Heart left ventricle (tissue), 11 donors: ENCODE results near the gene ST3GAL2. TPM values are rescaled to one million over a fixed set of nuclear protein-coding genes. Genes with fewer than 3 reads are reported as not detected.

ENCODE experiments used
- polyA plus RNA-seq, 2 donors: library from polyadenylated mRNA; stranded (reverse); fragments of 200-250 nt; gene quantifications; one replicate each; pipeline ENCODE4 v1.2.3, GENCODE V29; 2013
- total RNA-seq, 9 donors: library from RNA; depleted of rRNA in 2 of 9; stranded (reverse); fragments of >200 nt in 2 of 9; fragmentation: NEBNext Ultra II Directional in 3 of 9; extraction: Animal tissue kit (Norgen Biotek cat#: 25700) in 3 of 9; gene quantifications; one replicate each; pipeline versions ENCODE4 v1.1.0 to v1.2.4, GENCODE V29; 2016 to 2023
- donor health status: ischemic (EF 13 %, LVEDD 7.1; RV severe dilation, severe dysfunction).
- donor health status: healthy with polysubstance abuse.
- donor health status: DM: no; HTN: yes; CAD: no.
- donor health status: DM: no; HTN: no; CAD: no.
- donor health status: ischemic (EF 25% LVEDD 5.7; RV mildly dilated, moderate dysfunction).
- donor health status: healthy.
- donor health status: DM: yes; HTN: yes; CAD: no.
- donor health status: PGD.
- donor health status: nonischemic (EF 23%, LVEDD 6.1; RV moderate dilation, normal function).

The ST3GAL2 gene
- total and polyA plus RNA-seq, 11 donors = 8.4 to 44.6 (median 20.1) TPM

Other genes starting within 250 kb of the ST3GAL2 start
- gene EXOSC6, start 187.2 kb downstream of the ST3GAL2 start, total RNA-seq = 10 to 100 TPM; 10.5 to 19.2 (median 15.4) TPM
- gene EXOSC6, start 187.2 kb downstream of the ST3GAL2 start, polyA plus RNA-seq = 10 to 100 TPM in 1 of 2 donors, 1 to 10 TPM in 1; 7.1 to 12.0 TPM
- gene AARS1, start 149.6 kb downstream of the ST3GAL2 start, total RNA-seq = 10 to 100 TPM; 53.1 to 96.2 (median 63.2) TPM
- 10 to 100 TPM; 23.9 to 82.0 TPM for gene AARS1, start 149.6 kb downstream of the ST3GAL2 start, polyA plus RNA-seq
- gene DDX19B, start 139.9 kb downstream of the ST3GAL2 start, total RNA-seq = 10 to 100 TPM; 16.9 to 34.2 (median 20.9) TPM
- 10 to 100 TPM; 13.0 to 18.1 TPM for gene DDX19B, start 139.9 kb downstream of the ST3GAL2 start, polyA plus RNA-seq
- gene DDX19A, start 92.2 kb downstream of the ST3GAL2 start, total RNA-seq = 10 to 100 TPM; 19.9 to 32.0 (median 25.8) TPM
- 10 to 100 TPM; 13.7 to 30.2 TPM for gene DDX19A, start 92.2 kb downstream of the ST3GAL2 start, polyA plus RNA-seq
- 10 to 100 TPM in 3 of 9 donors, 1 to 10 TPM in 6; 6.5 to 17.3 (median 8.2) TPM for gene FCSK, start 15.5 kb upstream of the ST3GAL2 start, total RNA-seq
- 1 to 10 TPM; 5.9 to 8.4 TPM for gene FCSK, start 15.5 kb upstream of the ST3GAL2 start, polyA plus RNA-seq
- 10 to 100 TPM; 30.7 to 45.7 (median 41.7) TPM for gene COG4, start 84.5 kb upstream of the ST3GAL2 start, total RNA-seq
- gene COG4, start 84.5 kb upstream of the ST3GAL2 start, polyA plus RNA-seq = 10 to 100 TPM; 31.8 to 35.1 TPM
- 100 to 1,000 TPM in 8 of 9 donors, 10 to 100 TPM in 1; 83.9 to 198 (median 158) TPM for gene SF3B3, start 84.7 kb upstream of the ST3GAL2 start, total RNA-seq
- gene SF3B3, start 84.7 kb upstream of the ST3GAL2 start, polyA plus RNA-seq = 10 to 100 TPM; 50.3 to 69.7 TPM
- 1 to 10 TPM in 8 of 9 donors, under 1 TPM in 1; 0.49 to 6.5 (median 2.7) TPM for gene IL34, start 207.5 kb upstream of the ST3GAL2 start, total RNA-seq
- 1 to 10 TPM in 1 of 2 donors, under 1 TPM in 1; 0.82 to 2.3 TPM for gene IL34, start 207.5 kb upstream of the ST3GAL2 start, polyA plus RNA-seq
- 10 to 100 TPM; 51.9 to 90.9 (median 72.2) TPM for gene MTSS2, start 247.0 kb upstream of the ST3GAL2 start, total RNA-seq
- 10 to 100 TPM; 58.8 to 97.1 TPM for gene MTSS2, start 247.0 kb upstream of the ST3GAL2 start, polyA plus RNA-seq